Endothelial cell of hepatic sinusoid (primary cell): ENCODE measurements around the gene DAZAP1.

ENCODE experiments used
- in situ Hi-C: cut with HindIII; loops from 2 replicates; pipeline ENCODE4 v1.10.0; 2017; ENCODE audit warnings: low sequenced_read_pairs

The DAZAP1 gene

DNA sequence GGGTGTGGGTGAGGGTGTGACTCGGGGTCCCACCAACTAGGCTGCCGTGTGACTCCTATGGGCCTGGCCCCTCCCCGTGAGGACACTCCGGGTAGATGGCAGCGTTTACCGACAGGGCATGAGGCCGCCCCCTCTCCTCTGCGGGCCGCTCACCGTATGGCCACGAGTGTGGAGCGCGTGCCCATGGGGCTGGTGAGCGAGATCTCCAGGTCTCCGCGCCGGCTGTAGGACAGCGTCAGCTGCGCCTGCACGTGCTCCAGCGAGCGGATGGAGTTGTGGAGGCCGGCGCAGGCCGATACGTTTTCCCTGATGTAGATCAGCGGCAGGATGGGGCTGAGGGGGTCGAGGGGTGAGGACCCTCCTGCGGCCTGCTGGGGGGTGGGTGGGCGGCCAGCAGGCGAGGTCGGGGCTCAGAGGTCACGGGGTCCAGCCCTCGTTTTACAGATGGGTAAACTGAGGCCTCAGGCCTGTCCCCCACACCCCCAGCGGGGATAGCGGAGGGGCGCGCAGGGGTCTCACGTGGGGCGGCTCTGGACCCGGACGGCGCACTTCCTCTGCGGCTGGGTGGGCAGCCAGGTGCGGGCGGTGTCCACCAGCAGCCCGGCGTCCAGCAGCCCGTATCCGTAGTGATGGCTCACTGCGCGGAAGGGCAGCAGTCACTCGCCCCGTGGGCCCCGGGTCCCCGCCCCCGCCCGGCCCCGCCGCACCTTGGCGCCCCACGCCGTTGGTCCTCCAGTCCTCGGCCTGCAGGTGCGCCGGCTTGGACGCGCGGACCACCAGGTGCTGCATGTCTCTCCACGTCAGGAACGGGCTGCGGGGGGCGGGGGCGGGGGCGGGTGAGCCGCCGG lies 76.0 kb downstream of the DAZAP1 start:
- in situ Hi-C loops: no loop called here

- in situ Hi-C loops: no loop called here
Observed at GRCh38 chr19:1483979-1484428, 76.6 kb downstream of the DAZAP1 start.
